ENCODE results near the gene PLIN5.

PLIN5 gene

DNA sequence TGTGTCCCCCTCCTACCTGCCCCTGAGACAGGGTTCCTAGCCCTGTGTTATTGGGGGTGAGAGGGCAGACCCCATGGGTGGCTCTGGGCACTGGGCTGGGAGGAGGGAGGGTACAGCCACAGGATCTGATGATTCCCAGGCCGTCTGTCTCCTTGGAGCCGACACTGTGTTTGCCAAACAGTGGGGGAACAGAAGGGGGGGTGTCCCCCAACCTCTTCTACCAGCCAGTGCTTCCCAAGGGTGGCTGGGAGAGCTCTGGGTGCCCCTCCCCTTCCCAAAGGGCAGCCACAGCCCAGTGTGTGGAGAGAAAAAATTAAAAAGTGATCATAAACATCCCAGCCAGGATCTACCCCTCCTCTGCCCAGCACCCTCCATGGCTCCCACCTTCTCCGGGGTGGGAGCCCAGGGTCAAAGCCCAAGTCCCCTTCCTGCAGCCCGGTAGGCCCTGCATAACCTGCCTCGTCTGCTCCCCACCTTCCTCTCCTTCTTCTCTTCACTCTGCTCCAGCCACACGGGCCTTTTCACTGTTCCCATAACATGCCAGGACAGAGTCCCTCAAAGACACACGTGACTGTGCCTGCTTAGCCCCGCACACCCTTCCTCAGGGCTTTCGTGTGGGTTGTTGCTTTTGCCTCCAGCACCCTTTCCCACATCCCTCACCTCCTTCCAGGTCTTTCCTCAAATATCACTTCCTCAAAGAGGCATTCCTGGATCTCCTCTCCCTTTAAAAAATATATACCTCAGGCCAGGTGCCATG is 15.3 kb downstream of the PLIN5 start:
- no peak for DNase-seq

DNA sequence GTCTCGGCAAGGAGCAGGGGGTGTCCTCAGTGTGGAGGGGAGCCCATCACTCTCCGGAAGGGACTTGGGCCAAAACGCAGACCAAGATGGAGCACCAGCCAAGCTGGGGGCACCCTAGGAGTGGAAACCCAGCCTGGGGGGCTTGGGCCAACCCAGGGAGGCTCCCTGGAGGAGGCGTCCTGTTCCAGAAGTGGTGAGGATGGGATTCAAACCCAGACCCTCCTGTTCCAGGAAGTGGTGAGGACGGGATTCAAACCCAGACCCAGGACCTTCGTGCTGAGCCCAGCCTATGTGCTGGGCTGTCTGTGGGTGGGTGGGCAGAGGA is 15.9 kb downstream of the PLIN5 start:
- DNase-seq, result no peak

DNA sequence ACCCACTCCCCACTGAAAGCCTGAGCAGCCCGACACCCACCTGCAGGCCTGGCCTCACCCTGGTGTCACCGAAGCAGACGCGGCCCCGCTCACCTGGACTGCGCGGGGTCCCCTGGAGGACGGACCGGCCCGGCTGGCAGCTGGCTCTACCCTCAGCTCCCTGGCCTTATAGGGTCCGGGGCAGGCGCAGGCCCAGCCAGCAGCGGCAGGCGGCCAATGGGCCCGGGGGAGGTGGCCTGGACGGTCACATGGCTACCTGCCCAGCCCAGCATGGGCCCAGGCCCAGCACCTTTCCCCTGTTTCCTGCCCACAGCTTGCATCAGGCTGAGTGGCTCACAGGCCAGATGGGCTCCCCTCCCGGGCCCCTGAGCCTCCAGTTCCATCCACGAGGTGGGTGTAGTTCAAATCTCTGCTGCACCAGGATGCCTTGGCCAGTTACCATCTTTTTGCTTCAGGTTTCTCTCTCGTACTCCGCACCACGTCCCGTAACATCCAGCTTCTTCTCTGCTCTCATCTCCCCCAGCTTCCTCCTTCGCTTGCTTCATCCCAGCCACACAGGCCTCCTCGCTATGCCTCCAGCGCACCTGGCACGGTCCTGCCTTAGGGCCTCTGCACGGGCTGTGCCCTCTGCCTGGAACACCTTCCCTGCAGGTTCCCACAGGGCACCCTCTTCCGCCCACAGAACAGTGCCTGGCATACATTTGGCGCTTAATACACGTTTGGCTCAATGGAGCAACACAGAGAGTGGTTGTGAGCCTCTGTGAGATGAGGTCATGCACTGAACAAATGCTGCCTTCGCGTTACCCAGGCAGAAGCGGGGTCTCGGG is 16.5 kb downstream of the PLIN5 start, which contains the start of gene PLIN4:
Gene PLIN4 (minus strand): TSS at position 142 of the 827 bp plus-strand sequence. CDS start 214 bp downstream, outside the sequence.
- DNase-seq, result no peak

DNA sequence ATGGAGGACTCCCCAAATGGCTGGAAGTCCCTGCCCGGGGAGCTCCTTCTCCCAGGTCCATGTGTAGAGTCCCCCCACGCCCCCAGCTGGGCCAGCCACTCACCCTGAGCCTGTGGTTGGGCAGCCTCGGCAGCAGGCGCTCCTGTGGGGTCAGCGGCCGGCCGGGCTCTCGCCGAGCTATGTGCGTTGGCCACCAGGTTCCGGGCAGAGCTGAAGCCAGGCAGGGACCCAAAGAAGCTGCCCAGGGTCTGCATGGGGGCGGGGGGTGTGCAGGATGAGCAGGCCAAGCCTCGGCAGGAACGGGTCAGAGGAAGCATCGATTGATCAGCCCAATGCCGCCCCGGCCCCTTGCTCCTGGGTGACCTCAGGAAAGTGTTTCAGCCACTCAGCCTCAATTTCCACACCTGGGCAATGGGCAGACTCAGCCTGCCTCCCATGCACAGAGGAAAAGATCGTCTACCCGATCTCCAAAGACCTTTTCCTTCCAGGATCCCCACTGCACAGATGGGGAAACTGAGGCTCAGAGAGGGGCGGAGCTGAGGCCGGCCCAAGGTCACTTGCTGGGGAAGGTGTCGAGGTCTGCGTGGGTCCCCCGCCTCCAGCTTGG is 17.5 kb downstream of the PLIN5 start:
- no peak for DNase-seq

DNA sequence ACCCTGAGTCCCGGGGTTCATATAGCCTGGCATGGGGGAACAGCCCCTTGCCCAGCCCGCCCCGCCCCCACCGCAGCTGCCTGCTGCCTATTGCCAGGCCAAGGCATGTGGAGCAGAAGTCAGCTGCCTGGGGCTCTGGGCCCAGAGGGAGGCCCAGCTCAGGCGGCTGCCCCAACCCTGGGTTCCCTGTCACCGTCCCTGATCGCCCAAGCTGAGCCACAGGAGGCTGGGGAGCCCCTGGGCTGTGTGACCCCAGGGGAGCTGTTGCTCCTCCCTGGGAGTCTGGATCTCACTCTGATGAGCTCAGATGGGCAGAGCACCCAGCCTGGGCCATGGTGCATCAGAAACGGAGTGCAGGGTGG is 18.1 kb downstream of the PLIN5 start:
- DNase-seq, result no peak

DNA sequence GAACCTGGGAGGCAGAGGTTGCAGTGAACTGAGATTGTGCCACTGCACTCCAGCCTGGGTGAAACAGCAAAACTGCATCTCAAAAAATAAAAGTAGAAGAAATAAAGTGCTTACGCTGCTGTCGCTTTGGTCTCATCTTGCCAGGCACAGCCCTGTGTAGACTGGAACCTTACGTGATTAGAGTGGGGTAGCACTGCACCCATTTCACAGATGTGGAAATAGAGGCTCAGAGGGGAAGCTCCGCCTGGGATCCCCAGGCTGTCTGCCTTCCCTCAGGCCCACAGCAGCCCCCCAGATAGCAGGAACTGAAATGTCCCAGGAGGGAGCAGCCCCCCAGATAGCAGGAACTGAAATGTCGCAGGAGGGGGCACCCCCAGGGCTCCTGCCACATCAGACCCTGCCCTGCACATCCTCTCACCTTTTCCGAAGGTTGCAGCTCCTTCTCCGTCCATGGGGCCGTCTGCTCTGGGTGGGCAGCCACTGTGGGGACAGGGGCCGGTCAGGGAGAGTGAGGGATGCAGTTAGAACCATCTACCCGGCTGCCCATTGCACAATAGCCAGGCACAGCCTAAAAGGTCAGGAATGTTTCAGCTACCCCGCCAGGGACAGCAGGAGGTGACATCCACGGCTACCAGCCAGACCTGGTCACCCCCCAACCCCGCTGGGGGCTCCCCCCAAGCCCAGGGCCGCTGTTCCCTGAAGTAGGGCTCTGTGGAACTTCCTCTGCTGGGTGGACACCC is 18.7 kb downstream of the PLIN5 start:
- no peak for DNase-seq

DNA sequence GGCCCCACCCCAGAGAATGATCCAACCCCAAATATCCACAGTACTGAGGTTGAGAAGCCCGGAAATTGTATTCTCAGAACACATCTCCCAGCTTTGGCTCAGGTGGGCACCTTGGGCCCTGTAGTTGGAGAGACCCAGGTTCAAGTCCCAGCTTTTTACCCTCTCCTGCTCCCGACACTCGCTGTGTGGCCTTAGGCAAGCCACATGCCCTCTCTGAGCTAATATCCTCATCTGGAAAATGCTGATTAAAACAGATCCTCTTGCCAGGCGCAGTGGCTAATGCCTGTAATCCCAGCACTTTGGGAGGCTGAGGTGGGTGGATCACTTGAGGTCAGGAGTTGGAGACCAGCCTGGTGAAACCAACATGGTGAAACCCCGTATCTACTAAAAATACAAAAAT is 19.3 kb downstream of the PLIN5 start:
- DNase-seq, result no peak

DNA sequence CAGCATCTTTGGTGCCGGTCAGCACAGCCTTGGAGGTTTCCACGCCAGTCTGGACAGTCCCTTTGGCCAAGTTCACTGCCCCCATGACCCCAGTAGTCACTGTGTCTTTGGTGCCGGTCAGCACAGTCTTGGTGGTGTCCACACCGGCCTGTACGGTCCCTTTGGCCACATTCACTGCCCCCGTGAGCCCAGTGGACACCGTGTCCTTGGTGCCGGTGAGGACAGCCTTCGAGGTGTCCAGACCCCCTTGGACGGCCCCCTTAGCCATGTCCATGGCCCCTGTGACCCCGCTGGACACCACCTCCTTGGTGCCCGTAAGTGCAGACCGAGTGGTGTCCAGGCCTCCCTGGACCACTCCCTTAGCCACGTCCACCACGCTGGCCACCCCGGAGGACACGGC is 21.8 kb downstream of the PLIN5 start:
- no peak for DNase-seq

DNA sequence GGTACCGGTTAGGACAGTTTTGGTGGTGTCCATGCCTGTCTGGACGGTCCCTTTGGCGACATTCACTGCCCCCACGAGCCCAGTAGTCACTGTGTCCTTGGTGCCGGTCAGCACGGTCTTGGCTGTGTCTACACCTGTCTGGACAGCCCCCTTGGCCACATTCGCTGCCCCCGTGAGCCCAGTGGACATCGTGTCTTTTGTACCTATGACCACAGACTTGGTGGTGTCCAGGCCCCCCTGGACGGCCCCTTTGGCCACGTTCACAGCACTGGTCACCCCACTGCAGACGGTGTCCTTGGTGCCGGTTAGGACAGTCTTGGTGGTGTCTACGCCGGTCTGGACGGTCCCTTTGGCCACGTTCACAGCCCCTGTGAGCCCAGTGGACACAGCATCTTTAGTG is 23.0 kb downstream of the PLIN5 start:
- DNase-seq, result no peak

DNA sequence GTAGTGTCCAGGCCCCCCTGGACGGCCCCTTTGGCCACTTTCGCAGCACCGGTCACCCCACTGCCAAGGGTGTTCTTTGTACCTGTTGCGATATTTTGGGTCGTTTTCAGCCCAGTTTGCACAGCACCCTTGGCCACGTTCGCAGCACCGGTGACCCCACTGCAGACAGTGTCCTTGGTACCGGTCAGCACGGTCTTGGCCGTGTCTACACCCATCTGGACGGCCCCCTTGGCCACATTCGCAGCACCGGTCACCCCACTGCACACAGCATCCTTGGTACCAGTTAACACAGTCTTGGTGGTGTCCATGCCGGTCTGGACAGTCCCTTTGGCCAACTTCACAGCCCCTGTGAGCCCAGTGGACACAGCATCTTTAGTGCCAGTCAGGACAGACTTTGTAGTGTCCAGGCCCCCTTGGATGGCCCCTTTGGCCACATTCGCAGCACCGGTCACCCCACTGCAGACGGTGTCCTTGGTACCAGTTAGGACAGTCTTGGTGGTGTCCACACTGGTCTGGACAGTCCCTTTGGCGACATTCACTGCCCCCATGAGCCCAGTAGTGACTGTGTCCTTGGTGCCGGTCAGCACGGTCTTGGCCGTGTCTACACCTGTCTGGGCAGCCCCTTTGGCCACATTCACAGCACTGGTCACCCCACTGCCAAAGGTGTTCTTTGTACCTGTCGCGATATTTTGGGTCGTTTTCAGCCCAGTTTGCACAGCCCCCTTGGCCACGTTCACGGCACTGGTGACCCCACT is 23.5 kb downstream of the PLIN5 start:
- DNase-seq, result no peak

DNA sequence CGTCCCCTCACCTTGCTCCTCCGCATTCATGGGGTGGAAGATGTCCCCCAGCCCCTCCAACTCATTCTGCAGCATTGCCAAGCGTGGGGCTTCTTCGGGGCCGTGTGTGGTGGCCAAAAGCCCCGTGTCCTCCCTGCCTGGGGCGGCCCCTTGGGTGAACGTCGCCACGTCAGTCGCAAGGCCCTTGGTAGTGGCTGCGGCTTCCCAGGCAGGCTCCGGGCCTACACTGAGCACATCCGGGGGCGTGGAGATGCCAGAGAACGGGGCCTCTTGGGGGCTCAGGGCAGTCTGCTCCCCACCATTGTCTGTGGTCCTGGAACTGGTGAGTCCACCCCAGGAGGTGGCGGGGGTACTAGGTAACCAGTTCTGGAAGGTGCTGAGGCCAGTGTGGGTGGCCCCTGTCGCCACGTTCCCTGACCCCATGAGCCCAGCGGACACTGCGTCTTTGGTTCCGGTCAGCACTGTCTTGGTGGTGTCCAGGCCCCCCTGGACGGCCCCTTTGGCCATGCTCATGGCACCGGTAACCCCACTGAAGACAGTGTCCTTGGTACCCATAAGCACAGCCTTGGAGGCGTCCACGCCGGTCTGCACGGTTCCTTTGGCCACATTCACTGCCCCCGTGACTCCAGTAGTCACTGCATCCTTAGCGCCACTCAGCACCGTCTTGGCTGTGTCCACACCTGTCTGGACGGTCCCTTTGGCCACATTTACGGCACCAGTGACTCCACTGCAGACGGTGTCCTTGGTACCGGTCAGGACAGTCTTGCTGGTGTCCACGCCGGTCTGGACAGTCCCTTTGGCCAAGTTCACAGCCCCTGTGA is 24.4 kb downstream of the PLIN5 start:
- DNase-seq, result no peak

DNA sequence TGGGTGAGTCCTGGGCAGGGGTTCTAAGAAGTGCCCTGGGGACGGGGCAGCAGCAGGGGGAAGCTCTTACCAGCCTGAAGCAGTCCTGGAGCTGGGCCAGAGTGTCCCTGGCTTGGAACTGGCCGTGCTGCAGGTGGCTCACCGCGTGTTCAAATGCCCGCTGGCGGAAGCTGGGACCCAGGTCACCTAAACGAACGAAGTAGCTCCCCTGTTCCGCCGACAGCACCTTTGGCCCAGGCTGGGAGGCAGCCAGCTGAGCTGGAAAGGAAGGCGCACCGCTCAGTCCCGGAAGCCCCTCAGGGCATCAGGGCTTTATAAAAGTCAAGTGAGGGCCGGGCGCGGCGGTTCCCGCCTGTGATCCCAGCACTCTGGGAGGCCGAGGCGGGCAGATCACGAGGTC is 26.3 kb downstream of the PLIN5 start:
- no peak for DNase-seq

DNA sequence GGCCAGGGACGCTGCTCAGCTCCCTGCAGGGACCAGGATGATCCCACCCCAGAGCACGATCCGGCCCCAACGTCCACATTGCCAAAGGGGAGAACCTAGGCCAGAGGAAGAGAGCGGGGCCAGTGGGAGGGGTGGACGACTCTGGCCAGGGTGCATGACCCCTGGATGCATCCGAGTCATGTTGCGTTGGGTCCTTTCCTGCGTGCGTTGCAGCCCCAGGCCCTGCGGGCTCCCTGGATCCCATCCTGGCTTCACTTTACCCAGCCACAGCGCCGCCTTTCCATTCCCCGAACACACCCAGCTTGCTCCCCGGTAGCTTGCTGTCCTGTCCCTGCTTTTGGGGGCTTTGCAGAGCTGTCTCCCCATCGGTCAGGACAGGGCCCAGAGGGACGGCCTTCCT is 27.2 kb downstream of the PLIN5 start:
- no peak for DNase-seq

DNA sequence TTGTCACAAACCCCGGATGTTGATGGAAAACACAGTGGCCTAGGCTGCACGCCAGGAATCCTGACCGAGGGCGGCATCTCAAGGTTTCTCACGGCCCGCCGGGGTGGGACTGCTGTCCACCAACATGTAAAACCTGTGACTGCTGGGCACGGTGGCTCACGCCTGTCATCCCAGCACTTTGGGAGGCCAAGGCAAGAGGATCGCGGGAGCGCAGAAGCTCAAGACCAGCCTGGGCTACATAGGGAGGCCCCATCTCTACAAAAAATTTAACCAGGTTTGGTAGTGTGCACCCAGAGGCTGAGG is 27.9 kb downstream of the PLIN5 start:
- no peak for DNase-seq

DNA sequence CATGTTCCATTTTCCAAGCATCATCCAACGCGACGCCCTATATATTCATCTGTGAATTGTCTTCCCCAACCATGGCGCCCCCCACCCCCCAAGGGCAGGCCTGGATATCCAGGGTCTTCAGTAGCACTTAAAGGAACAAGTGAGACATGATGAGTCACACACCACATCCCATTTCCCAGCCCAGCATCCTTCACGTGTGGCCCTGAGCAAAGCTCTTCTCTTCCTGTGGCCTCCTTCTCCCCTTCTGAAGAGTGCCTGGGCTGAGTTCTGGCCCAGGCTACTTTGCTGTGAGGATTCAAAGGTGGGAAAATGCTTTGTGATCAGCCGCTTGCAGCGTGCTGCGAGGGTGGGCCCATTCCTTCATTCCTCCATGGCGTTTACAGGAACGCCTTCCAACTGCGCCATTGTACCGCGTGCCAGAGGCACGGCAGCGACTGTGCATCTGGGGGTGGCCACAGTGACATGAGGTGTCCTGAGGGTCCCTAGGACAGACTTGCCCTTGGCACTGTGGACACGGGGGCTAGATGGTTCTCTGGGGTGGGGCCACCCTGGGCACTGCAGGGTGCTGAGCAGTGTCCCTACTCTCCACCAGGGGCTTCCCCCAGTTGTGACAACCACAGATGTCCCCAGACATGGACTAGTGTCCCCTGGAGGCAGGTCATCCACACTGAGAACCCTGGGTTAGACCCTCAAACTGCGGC is 28.4 kb downstream of the PLIN5 start:
- DNase-seq, result no peak

DNA sequence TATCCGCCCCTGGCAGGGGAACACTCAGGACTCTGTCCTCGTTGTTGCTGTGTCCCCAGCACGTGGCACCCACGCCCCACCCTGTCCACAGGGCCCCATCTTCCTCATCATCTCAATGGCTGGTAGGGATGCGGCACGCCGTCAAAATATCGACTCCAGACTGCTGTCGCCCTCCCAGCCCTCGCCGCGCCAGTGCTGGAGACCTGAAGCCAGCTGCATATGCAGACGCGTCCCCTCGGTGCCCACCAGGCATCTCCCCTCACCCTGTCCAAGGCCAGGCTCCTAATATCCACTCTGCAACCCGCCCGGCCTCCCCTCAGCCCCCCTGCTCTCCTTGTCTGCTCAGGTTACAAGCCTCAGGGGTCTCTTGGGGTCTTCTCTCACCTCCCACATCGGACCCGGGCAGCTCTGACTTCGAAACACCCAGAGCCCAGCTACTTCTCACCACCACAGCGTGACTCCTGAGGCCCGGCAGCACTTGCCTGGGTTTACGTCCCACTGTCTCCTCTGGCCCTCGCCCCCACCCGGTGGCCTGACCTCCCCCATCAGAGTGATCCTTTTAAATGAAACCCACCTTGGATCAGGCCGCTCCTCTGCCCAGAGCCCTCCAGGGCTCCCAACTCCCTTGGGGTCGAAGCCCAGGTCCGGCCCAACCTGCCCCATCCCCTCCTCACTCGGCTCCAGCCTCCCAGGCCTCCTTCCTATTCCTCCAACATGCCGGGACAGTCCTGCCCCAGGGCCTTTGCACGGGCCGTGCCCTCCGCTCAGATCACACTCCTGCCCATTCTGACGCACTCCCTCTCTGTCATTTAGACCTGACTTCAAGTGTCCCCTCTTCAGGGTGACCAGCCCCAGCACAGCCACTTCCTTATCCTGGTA is 29.2 kb downstream of the PLIN5 start:
- DNase-seq, result no peak

DNA sequence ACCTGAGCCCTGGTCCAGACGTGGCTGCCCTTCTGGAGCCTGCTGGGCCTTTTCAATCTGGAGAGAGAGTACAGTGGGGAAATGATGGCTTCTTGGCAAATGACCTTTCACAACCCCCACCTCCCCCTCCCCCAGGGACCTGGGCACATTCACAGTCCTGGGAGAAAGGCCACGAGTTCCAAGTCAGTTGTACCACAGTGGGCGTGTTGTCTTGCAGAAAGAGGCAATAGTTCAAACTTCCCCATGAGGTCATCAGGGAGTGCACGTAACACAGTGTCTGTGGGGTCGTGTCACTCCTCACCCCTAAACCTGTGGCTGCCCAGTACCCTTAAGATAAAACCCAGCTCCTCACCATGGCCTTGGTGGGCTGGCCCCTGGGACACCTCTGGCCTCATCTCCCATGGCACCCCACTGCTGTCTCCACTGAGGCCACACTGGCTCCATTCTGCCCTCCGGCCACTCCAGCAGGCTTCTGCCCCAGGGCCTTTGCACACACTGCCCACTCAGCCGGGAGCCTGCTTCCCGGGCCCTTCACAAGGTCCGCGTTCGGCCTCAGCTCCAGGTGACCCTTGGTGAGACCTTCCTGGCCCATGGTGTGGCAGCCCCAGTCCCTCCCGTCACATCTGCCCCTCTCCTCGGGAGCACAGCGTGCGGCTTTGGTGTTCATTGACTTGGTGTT is 30.0 kb downstream of the PLIN5 start:
- DNase-seq, result no peak

DNA sequence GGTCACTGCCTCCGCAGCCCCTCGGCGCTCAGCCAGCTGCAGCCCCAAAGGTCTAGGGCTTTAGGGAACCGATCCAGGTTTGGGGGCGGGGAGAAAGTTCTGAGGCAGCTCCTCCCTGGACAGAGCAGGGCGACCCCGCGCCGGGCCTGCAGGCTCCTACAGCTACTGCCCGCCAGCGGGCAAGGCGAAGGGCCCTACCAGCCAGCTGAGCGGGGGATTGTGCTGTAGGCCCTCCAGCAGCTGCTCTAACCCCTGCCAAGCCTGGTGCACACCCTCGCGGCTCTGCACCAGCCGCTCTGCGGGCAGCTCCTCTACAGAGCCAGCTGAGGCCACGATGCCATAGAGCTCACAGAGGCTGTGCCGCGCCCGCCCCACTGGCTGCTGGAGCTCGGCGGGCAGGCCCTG is 30.7 kb downstream of the PLIN5 start:
- no peak for DNase-seq

DNA sequence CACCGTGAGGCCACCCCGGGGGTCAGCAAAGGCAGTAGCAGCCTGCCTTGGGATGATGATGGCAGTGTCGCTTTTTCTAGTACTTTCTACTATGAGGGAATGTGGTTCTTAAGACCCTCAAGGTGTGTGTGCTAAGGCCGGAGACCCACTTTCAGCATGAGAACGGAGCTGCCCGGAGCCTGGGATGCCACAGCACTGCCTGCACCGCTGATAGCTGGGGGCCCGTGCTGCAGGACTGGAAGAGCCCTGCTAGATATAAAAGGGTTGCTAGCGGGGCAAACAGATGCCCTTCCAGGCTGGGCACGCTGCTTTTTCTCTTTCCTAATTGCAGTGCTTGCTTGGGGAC is 31.2 kb downstream of the PLIN5 start:
- no peak for DNase-seq
